ENCODE measurements around the gene CAPN5. TPM values are rescaled to one million over a fixed set of nuclear protein-coding genes. Genes with fewer than 3 reads are reported as not detected.

Gene CAPN5
- total and polyA plus RNA-seq, 2 of the 13 experiments (the other 11 are each of a cell fraction or from before 2014, with no cell fraction given), result 0.27 to 1.2 TPM

DNA sequence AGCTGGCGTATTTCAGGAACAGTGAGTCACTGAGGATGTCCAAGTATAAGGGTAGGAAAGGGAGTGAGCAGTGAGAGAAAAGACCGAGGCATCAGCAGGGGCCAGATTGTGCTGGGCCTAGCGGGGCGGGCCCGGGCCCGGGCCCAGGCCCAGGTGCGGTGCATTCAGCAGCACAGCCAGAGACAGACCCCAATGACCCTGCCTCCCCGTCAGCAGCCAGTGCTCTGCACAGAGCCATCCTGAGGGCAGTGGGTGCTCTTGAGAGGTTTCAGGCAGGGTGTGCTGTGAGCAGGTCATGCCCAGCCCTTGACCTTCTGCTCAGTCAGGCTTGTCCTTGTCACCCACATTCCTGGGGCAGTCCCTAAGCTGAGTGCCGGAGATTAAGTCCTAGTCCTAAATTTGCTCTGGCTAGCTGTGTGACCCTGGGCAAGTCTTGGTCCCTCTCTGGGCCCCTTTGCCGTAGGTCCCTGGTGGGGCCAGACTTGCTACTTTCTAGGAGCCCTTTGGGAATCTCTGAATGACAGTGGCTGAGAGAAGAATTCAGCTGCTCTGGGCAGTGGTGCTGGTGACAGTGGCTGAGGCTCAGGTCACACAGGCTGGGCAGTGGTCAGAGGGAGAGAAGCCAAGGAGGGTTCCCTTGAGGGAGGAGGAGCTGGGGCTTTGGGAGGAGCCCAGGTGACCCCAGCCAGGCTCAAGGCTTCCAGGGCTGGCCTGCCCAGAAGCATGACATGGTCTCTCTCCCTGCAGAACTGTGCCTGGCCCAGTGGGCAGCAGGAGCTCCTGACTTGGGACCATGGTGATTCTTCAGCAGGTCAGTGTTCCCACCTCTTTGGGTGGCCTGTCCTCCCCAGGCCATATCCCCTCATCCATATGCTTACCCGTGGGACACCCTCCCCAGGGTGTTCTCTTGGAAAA, 63.3 kb downstream of the CAPN5 start (continued):
- TF ChIP-seq PRPF4 (IDR thresholded peaks at IDR 0.05; ENCODE audit: low read depth, low read length, poor library complexity, severe bottlenecking), result no peak
- no peak for TF ChIP-seq MED8 (CRISPR knock-in tag; IDR thresholded peaks at IDR 0.05; ENCODE audit: insufficient replicate concordance)
- TF ChIP-seq ZNF768 (CRISPR knock-in tag; IDR thresholded peaks at IDR 0.05), result peak; percentile 99
- TF ChIP-seq MEIS2 (CRISPR knock-in tag; IDR thresholded peaks at IDR 0.05), result 0 out of 2 replicates have a peak, but pooled peaks have one; percentile 34
- TF ChIP-seq, protein P1, sequence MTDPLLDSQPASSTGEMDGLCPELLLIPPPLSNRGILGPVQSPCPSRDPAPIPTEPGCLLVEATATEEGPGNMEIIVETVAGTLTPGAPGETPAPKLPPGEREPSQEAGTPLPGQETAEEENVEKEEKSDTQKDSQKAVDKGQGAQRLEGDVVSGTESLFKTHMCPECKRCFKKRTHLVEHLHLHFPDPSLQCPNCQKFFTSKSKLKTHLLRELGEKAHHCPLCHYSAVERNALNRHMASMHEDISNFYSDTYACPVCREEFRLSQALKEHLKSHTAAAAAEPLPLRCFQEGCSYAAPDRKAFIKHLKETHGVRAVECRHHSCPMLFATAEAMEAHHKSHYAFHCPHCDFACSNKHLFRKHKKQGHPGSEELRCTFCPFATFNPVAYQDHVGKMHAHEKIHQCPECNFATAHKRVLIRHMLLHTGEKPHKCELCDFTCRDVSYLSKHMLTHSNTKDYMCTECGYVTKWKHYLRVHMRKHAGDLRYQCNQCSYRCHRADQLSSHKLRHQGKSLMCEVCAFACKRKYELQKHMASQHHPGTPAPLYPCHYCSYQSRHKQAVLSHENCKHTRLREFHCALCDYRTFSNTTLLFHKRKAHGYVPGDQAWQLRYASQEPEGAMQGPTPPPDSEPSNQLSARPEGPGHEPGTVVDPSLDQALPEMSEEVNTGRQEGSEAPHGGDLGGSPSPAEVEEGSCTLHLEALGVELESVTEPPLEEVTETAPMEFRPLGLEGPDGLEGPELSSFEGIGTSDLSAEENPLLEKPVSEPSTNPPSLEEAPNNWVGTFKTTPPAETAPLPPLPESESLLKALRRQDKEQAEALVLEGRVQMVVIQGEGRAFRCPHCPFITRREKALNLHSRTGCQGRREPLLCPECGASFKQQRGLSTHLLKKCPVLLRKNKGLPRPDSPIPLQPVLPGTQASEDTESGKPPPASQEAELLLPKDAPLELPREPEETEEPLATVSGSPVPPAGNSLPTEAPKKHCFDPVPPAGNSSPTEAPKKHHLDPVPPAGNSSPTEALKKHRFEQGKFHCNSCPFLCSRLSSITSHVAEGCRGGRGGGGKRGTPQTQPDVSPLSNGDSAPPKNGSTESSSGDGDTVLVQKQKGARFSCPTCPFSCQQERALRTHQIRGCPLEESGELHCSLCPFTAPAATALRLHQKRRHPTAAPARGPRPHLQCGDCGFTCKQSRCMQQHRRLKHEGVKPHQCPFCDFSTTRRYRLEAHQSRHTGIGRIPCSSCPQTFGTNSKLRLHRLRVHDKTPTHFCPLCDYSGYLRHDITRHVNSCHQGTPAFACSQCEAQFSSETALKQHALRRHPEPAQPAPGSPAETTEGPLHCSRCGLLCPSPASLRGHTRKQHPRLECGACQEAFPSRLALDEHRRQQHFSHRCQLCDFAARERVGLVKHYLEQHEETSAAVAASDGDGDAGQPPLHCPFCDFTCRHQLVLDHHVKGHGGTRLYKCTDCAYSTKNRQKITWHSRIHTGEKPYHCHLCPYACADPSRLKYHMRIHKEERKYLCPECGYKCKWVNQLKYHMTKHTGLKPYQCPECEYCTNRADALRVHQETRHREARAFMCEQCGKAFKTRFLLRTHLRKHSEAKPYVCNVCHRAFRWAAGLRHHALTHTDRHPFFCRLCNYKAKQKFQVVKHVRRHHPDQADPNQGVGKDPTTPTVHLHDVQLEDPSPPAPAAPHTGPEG (CRISPR knock-in tag; IDR thresholded peaks at IDR 0.05), result 0 out of 2 replicates have a peak, but pooled peaks have one; percentile 35
- TF ChIP-seq, protein P2, sequence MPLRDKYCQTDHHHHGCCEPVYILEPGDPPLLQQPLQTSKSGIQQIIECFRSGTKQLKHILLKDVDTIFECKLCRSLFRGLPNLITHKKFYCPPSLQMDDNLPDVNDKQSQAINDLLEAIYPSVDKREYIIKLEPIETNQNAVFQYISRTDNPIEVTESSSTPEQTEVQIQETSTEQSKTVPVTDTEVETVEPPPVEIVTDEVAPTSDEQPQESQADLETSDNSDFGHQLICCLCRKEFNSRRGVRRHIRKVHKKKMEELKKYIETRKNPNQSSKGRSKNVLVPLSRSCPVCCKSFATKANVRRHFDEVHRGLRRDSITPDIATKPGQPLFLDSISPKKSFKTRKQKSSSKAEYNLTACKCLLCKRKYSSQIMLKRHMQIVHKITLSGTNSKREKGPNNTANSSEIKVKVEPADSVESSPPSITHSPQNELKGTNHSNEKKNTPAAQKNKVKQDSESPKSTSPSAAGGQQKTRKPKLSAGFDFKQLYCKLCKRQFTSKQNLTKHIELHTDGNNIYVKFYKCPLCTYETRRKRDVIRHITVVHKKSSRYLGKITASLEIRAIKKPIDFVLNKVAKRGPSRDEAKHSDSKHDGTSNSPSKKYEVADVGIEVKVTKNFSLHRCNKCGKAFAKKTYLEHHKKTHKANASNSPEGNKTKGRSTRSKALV (CRISPR knock-in tag; IDR thresholded peaks at IDR 0.05), result 0 out of 2 replicates have a peak, but pooled peaks have one; percentile 21

All from HepG2 (cell line).